ENCODE results near the gene MRPL37. TPM values are rescaled to one million over a fixed set of nuclear protein-coding genes. Genes with fewer than 3 reads are reported as not detected.

The MRPL37 gene
- polyA plus RNA-seq, 1 of the 3 experiments (the other 2 are of a cell fraction): 11.3 TPM

- TF ChIP-seq PBX3 (IDR thresholded peaks at IDR 0.05): no peak
- TF ChIP-seq NRF1 (IDR thresholded peaks at IDR 0.05; ENCODE audit: low read depth, low read length): no peak
Observed at GRCh38 chr1:54262244-54262643, 62.3 kb downstream of the MRPL37 start (continued).

- WGBS (ENCODE audit: low lambda C conversion rate): 89% methylated on average over 6 of the region's 6 CpGs
- Histone ChIP-seq H2AFZ (ENCODE audit: low read depth) (no peak overlapping the region), H3F3A (replicated peaks; ENCODE audit: insufficient read depth) (no peaks in the 10 kb centered on the region), H3K9me3 (no peaks in the 10 kb centered on the region), H4K20me1 (ENCODE audit: insufficient read depth) (peaks cover 4% of the 10 kb centered on the region; the same call in 1 of the 2 replicates), H3K9me2 (no peaks in the 10 kb centered on the region), H3K27ac (ENCODE audit: low read depth in 2 of 2, low read length in 1 of 2) (no peak overlapping the region; a peak in 1 of 4 replicates), H3K4me2 (no peak overlapping the region), H3K27me3 (ENCODE audit: insufficient read depth) (no peaks in the 10 kb centered on the region), H3K9ac (no peak overlapping the region), H3K4me1 (ENCODE audit: control insufficient read depth in 1 of 2, insufficient read depth in 2 of 2, low read depth in 1 of 2, low read length in 1 of 2) (peaks cover 0 to 30% of the 10 kb centered on the region in 2 experiments; a peak in 1 of 4 replicates), H3K36me3 (replicated peaks in 1 of 2; ENCODE audit: control insufficient read depth in 1 of 2, insufficient read depth in 2 of 2, low read length in 1 of 2) (peaks cover 0 to 2% of the 10 kb centered on the region in 2 experiments), H3K4me3 (ENCODE audit: low read depth in 2 of 2, low read length in 1 of 2) (no peak overlapping the region), H3K79me2 (ENCODE audit: insufficient read depth) (no peaks in the 10 kb centered on the region)
- CTCF ChIA-PET: interaction anchor here (0.6 to 1.6 kb wide), 5 partner anchors 9 to 226 kb away, joined by 3 to 6 read pairs (median 3); no protein-coding TSS in a partner anchor
- TF ChIP-seq NFIC (IDR thresholded peaks at IDR 0.05; ENCODE audit: borderline replicate concordance) (no peak), MAX (IDR thresholded peaks at IDR 0.05; ENCODE audit: low read depth) (no peak), RCOR1 (IDR thresholded peaks at IDR 0.05; ENCODE audit: low read length) (no peak), FOXM1 (IDR thresholded peaks at IDR 0.05; ENCODE audit: low read depth) (no peak)
- no peak for DNase-seq
- POLR2A ChIA-PET: no interaction called here
Observed at GRCh38 chr1:54263601-54264226, 63.7 kb downstream of the MRPL37 start.

- Histone ChIP-seq H4K20me1 (ENCODE audit: insufficient read depth) (peaks cover 4% of the 10 kb centered on the region; the same call in 1 of the 2 replicates), H3K4me3 (ENCODE audit: low read depth in 2 of 2, low read length in 1 of 2) (no peak overlapping the region), H3K27ac (ENCODE audit: low read depth in 2 of 2, low read length in 1 of 2) (no peak overlapping the region), H3K4me2 (no peak overlapping the region), H2AFZ (ENCODE audit: low read depth) (no peak overlapping the region), H3K27me3 (ENCODE audit: insufficient read depth) (no peaks in the 10 kb centered on the region), H3K9me2 (no peaks in the 10 kb centered on the region), H3K4me1 (ENCODE audit: control insufficient read depth in 1 of 2, insufficient read depth in 2 of 2, low read depth in 1 of 2, low read length in 1 of 2) (peaks cover 0 to 23% of the 10 kb centered on the region in 2 experiments; a peak in 1 of 4 replicates), H3F3A (replicated peaks; ENCODE audit: insufficient read depth) (no peaks in the 10 kb centered on the region), H3K79me2 (ENCODE audit: insufficient read depth) (no peaks in the 10 kb centered on the region), H3K36me3 (replicated peaks in 1 of 2; ENCODE audit: control insufficient read depth in 1 of 2, insufficient read depth in 2 of 2, low read length in 1 of 2) (peaks cover 0 to 2% of the 10 kb centered on the region in 2 experiments), H3K9me3 (no peaks in the 10 kb centered on the region), H3K9ac (no peak overlapping the region)
- ChIA-PET POLR2A (no interaction called here), CTCF (interaction anchor here (0.5 to 1.4 kb wide), 2 partner anchors 9 to 30 kb away, joined by 3 to 5 read pairs; no protein-coding TSS in a partner anchor)
- whole genome bisulfite sequencing (ENCODE audit: low lambda C conversion rate): 100% methylated on average over 5 of the region's 8 CpGs
- DNase-seq: no peak
- TF ChIP-seq EZH2phosphoT487 (IDR thresholded peaks at IDR 0.05; ENCODE audit: borderline replicate concordance, low read depth): no peak
- TF ChIP-seq USF1 (IDR thresholded peaks at IDR 0.05; ENCODE audit: borderline replicate concordance, low read depth): no peak
- TF ChIP-seq TEAD4 (IDR thresholded peaks at IDR 0.05; ENCODE audit: borderline replicate concordance, insufficient read depth): no peak
- no peak for TF ChIP-seq CHD2 (IDR thresholded peaks at IDR 0.05; ENCODE audit: low read length, partially characterized antibody)
- TF ChIP-seq RAD21 (IDR thresholded peaks at IDR 0.05; ENCODE audit: low read length): no peak
- TF ChIP-seq MEF2A (IDR thresholded peaks at IDR 0.05; ENCODE audit: borderline replicate concordance, low read depth): no peak
- TF ChIP-seq CTCF (IDR thresholded peaks at IDR 0.05): no peak
- no peak for TF ChIP-seq NFIC (IDR thresholded peaks at IDR 0.05; ENCODE audit: borderline replicate concordance)
Observed at GRCh38 chr1:54265126-54265525, 65.2 kb downstream of the MRPL37 start.

Measured in SK-N-SH (cell line).